Endothelial cell of umbilical vein (primary cell): Measurements from ENCODE around the gene C1QC. TPM values are rescaled to one million over a fixed set of nuclear protein-coding genes. Genes with fewer than 3 reads are reported as not detected.

Experiments used
- BruUV-seq: library from RNA; stranded (reverse); fragments of 400-500 nt; replicated peaks from 2 replicates; lab custom pipeline; 2021; lab: Mats Ljungman, UMichigan
- CTCF ChIA-PET: fragments of 300-600, 350-600 bp; sonication (Branson Sonifier 250); formaldehyde crosslinking; loops from one replicate; lab custom pipeline; 2021; ENCODE audit warnings: antibody characterized with exemption, inconsistent platforms; lab: Charles Lee
- POLR2A ChIA-PET: fragments of 300-600, 350-600 bp; sonication (Branson Sonifier 250); formaldehyde crosslinking; loops from one replicate; lab custom pipeline; 2021; ENCODE audit warnings: antibody characterized with exemption, inconsistent platforms; lab: Charles Lee
- DNase-seq: peaks from one replicate; pipeline ENCODE4 v3.0.0-alpha.2; 2011; ENCODE audit warnings: low read depth, low spot score
- FAIRE-seq: peaks from 2 replicates; lab custom pipeline; 2011; peaks lifted over from hg19 to GRCh38; lab: Jason Lieb, UNC
- H2AFZ ChIP-seq: 2 replicates; pipeline ENCODE4 v1.6.0; 2012; ENCODE audit warnings: low read depth, low read length, control low read depth, inconsistent platforms
- H3K27ac ChIP-seq: 2 replicates; pipeline ENCODE4 v1.5.1; 2011; ENCODE audit warnings: low read depth, mild to moderate bottlenecking, control low read depth, low read length, moderate library complexity; ENCODE audit not compliant: insufficient read depth
- H3K27me3 ChIP-seq, 2 experiments: 2 replicates each; pipeline versions ENCODE4 v1.6.0 to v1.6.1; 2011; ENCODE audit warnings: low read length in 2 of 2, mixed read lengths in 1 of 2; ENCODE audit not compliant: control insufficient read depth in 2 of 2, insufficient read depth in 2 of 2
- H3K36me3 ChIP-seq, 2 experiments: 2 replicates in 1 of 2; 3 replicates in 1 of 2; pipeline ENCODE4 v1.5.1; 2011; ENCODE audit warnings: low read length in 2 of 2, mild to moderate bottlenecking in 1 of 2, moderate library complexity in 1 of 2; ENCODE audit not compliant: control insufficient read depth in 2 of 2, insufficient read depth in 2 of 2; ENCODE audit errors: extremely low read depth in 1 of 2
- H3K4me1 ChIP-seq: 3 replicates; pipeline ENCODE4 v1.5.1; 2011; ENCODE audit warnings: mild to moderate bottlenecking, low read length; ENCODE audit not compliant: control insufficient read depth, insufficient read depth; ENCODE audit errors: extremely low read depth
- H3K4me2 ChIP-seq: 2 replicates; pipeline ENCODE4 v1.6.1; 2011; ENCODE audit warnings: low read length, control low read depth, mixed read lengths; ENCODE audit not compliant: insufficient read depth
- H3K4me3 ChIP-seq, 3 experiments: fragments of 200-600 bp in 1 of 3; sonication (generic), shearing (Covaris generic) in 1 of 3; replicated peaks in 1 of 3; 2 replicates each; pipeline ENCODE4 v1.5.1; 2011 to 2016; ENCODE audit warnings: control low read depth in 3 of 3, low read length in 3 of 3, mild to moderate bottlenecking in 2 of 3, inconsistent platforms in 1 of 3, low read depth in 1 of 3, moderate library complexity in 1 of 3; ENCODE audit not compliant: insufficient read depth in 1 of 3
- H3K79me2 ChIP-seq: 2 replicates; pipeline ENCODE4 v1.6.0; 2012; ENCODE audit warnings: low read length, inconsistent platforms; ENCODE audit not compliant: control insufficient read depth, insufficient read depth
- H3K9ac ChIP-seq: replicated peaks from 2 replicates; pipeline ENCODE3; 2011; ENCODE audit warnings: low read length, control low read depth; ENCODE audit not compliant: insufficient read depth; ENCODE audit errors: extremely low read depth
- H3K9me1 ChIP-seq: replicated peaks from 3 replicates; pipeline ENCODE4 v1.6.0; 2011; ENCODE audit warnings: mild to moderate bottlenecking, low read length; ENCODE audit not compliant: control insufficient read depth, insufficient read depth; ENCODE audit errors: extremely low read depth
- H3K9me3 ChIP-seq: replicated peaks from 2 replicates; pipeline ENCODE4 v1.5.1; 2012; ENCODE audit warnings: low read length, inconsistent platforms; ENCODE audit not compliant: control insufficient read depth, insufficient read depth
- H4K20me1 ChIP-seq: replicated peaks from 2 replicates; pipeline ENCODE3; 2011; ENCODE audit warnings: mild to moderate bottlenecking, low read length; ENCODE audit not compliant: control insufficient read depth, insufficient read depth; ENCODE audit errors: extremely low read depth
- EZH2 ChIP-seq: IDR thresholded peaks from 2 replicates; pipeline ENCODE4 v1.6.1; 2012; ENCODE audit warnings: borderline replicate concordance, low read depth, mild to moderate bottlenecking, moderate library complexity, low read length, inconsistent platforms; ENCODE audit not compliant: severe bottlenecking
- MYC ChIP-seq: IDR thresholded peaks from one replicate; pipeline ENCODE4 v1.6.1; 2011; ENCODE audit warnings: mild to moderate bottlenecking, low read depth, low read length
- POLR2A ChIP-seq: IDR thresholded peaks from 2 replicates; pipeline ENCODE4 v1.6.1; 2012; ENCODE audit warnings: low read depth, mild to moderate bottlenecking, control low read depth, low read length
- POLR2AphosphoS5 ChIP-seq: IDR thresholded peaks from 2 replicates; pipeline ENCODE4 v1.6.1; 2012; ENCODE audit warnings: low read depth, mild to moderate bottlenecking, control low read depth, low read length, moderate library complexity; ENCODE audit not compliant: insufficient read depth
- dilution Hi-C: fragments of 300-500 bp; cut with MboI; formaldehyde crosslinking; loops from one replicate; pipeline ENCODE4 v1.15.0; 2019; ENCODE audit warnings: low sequenced_read_pairs; ENCODE audit not compliant: extremely low pct_ligation_motif_present
- intact Hi-C: fragments of 100-400 bp; cut with micrococcal nuclease; formaldehyde crosslinking; loops from one replicate; pipeline ENCODE4 v1.10.0; 2022
- polyA plus RNA-seq, 4 experiments: library from polyadenylated mRNA; depleted of rRNA in 3 of 4; stranded (reverse) in 3 of 4; unstranded in 1 of 4; fragments of >200 nt; gene quantifications; 2 replicates each; pipeline versions ENCODE4 v1.2.1 to v1.2.3, GENCODE V29; 2011 to 2012; ENCODE audit warnings: missing spikeins in 1 of 4
- total RNA-seq: library from RNA; stranded (reverse); gene quantifications from 2 replicates; pipeline ENCODE4 v1.2.3, GENCODE V29; 2021
- TF ChIP-seq, protein P1 (sequence below): IDR thresholded peaks from 2 replicates; pipeline ENCODE4 v1.6.1; 2011; ENCODE audit not compliant: insufficient read depth, insufficient read length
- TF ChIP-seq, protein P2 (sequence below), 2 donors: IDR thresholded peaks; 1 replicate in 1 of 2; 2 replicates in 1 of 2; pipeline ENCODE4 v1.5.1; 2011; ENCODE audit warnings: low read length in 2 of 2, mild to moderate bottlenecking in 2 of 2, moderate library complexity in 2 of 2, control low read depth in 1 of 2, inconsistent platforms in 1 of 2, low read depth in 1 of 2; ENCODE audit not compliant: insufficient read depth in 1 of 2; ENCODE audit errors: extremely low read depth in 1 of 2

The C1QC gene
- total and polyA plus RNA-seq, 2 donors (not counting 3 experiments of a cell fraction or from before 2014, with no cell fraction given) = not detected

DNA sequence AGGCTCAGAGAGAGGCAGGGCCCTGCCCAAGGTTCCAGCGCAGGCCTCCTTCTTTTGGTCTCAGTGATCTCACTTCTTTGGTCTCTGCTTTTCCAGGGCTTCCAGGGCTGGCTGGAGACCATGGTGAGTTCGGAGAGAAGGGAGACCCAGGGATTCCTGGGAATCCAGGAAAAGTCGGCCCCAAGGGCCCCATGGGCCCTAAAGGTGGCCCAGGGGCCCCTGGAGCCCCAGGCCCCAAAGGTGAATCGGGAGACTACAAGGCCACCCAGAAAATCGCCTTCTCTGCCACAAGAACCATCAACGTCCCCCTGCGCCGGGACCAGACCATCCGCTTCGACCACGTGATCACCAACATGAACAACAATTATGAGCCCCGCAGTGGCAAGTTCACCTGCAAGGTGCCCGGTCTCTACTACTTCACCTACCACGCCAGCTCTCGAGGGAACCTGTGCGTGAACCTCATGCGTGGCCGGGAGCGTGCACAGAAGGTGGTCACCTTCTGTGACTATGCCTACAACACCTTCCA, 17.3 kb downstream of the C1QC start:
- Histone ChIP-seq H3K36me3 (no peaks in the 10 kb centered on the region), H3K79me2 (no peaks in the 10 kb centered on the region), H3K4me1 (no peaks in the 10 kb centered on the region), H3K4me3 (no peak overlapping the region), H3K9me3 (no peaks in the 10 kb centered on the region), H4K20me1 (no peaks in the 10 kb centered on the region), H3K9ac (no peak overlapping the region), H3K27me3 (peaks cover 0 to 3% of the 10 kb centered on the region in 2 experiments), H3K9me1 (no peaks in the 10 kb centered on the region), H3K27ac (no peak overlapping the region), H3K4me2 (no peak overlapping the region), H2AFZ (no peak overlapping the region)
- DNase-seq (no peak), FAIRE-seq (no peak)
- no TSS peak for BruUV-seq
- intact Hi-C loops (no loop called here), dilution Hi-C loops (loop anchor here (25.0 kb wide), 1 partner anchor 302 kb away; the partner anchor contains the start of gene LACTBL1)
- ChIA-PET CTCF (no interaction called here), POLR2A (no interaction called here)
- TF ChIP-seq POLR2AphosphoS5 (no peak), POLR2A (no peak)
- TF ChIP-seq, protein P1, sequence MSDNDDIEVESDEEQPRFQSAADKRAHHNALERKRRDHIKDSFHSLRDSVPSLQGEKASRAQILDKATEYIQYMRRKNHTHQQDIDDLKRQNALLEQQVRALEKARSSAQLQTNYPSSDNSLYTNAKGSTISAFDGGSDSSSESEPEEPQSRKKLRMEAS = no peak

DNA sequence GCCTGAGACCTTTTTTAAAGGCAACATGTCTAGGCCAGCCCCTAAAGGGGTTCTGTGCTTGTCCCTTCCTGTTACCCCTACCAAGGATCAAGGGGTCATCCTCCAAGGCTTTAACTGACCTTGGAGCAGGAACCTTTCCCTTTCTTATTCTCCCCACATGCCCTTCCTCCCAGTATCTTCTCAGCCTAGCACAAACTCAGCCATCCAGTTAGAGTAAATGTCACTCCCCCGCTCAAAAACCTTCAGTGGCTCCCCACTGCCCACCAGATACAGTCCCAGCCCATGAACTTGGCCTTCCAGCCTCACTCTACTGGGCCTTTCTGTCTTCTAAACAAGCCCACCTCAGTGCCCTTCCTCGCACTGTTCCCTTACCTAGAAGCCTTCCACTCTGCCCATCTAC, 18.4 kb downstream of the C1QC start:
- H3K9me3 ChIP-seq = no peaks in the 10 kb centered on the region
- no peaks in the 10 kb centered on the region for H4K20me1 ChIP-seq
- FAIRE-seq (no peak), DNase-seq (no peak)
- TF ChIP-seq, protein P2, sequence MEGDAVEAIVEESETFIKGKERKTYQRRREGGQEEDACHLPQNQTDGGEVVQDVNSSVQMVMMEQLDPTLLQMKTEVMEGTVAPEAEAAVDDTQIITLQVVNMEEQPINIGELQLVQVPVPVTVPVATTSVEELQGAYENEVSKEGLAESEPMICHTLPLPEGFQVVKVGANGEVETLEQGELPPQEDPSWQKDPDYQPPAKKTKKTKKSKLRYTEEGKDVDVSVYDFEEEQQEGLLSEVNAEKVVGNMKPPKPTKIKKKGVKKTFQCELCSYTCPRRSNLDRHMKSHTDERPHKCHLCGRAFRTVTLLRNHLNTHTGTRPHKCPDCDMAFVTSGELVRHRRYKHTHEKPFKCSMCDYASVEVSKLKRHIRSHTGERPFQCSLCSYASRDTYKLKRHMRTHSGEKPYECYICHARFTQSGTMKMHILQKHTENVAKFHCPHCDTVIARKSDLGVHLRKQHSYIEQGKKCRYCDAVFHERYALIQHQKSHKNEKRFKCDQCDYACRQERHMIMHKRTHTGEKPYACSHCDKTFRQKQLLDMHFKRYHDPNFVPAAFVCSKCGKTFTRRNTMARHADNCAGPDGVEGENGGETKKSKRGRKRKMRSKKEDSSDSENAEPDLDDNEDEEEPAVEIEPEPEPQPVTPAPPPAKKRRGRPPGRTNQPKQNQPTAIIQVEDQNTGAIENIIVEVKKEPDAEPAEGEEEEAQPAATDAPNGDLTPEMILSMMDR (IDR thresholded peaks at IDR 0.05; ENCODE audit: extremely low read depth in 1 of 2, insufficient read depth in 1 of 2, low read depth in 1 of 2, low read length in 2 of 2) = no peak
- no peak for TF ChIP-seq POLR2AphosphoS5
- TF ChIP-seq MYC = no peak
- no peak for TF ChIP-seq EZH2
- no peaks in the 10 kb centered on the region for H3K79me2 ChIP-seq
- no peak overlapping the region for H3K27ac ChIP-seq
- no peaks in the 10 kb centered on the region for H3K36me3 ChIP-seq
- no peak overlapping the region for H2AFZ ChIP-seq
- intact Hi-C loops = no loop called here
- CTCF ChIA-PET = interaction anchor here (1.3 to 7.3 kb wide), 2 partner anchors 242 to 268 kb away, joined by 3 to 125 read pairs; no protein-coding TSS in a partner anchor
- no TSS peak for BruUV-seq
- H3K27me3 ChIP-seq = peaks cover 0 to 1% of the 10 kb centered on the region in 2 experiments
- no peaks in the 10 kb centered on the region for H3K9me1 ChIP-seq
- no peak overlapping the region for H3K9ac ChIP-seq
- H3K4me1 ChIP-seq = no peaks in the 10 kb centered on the region
- no peak overlapping the region for H3K4me3 ChIP-seq
- POLR2A ChIA-PET = no interaction called here
- dilution Hi-C loops = loop anchor here (25.0 kb wide), 1 partner anchor 300 kb away; the partner anchor contains the start of gene LACTBL1
- H3K4me2 ChIP-seq = no peak overlapping the region
